HG02588 (cell line): ENCODE measurements around the gene KCNK4.

Experiments used
- ATAC-seq: cut with Tn5 transposase; IDR thresholded peaks from one replicate; pipeline ENCODE4 v1.9.1; 2021; ENCODE audit warnings: mild to moderate bottlenecking, moderate library complexity; ENCODE audit not compliant: unreplicated experiment

Gene KCNK4

DNA sequence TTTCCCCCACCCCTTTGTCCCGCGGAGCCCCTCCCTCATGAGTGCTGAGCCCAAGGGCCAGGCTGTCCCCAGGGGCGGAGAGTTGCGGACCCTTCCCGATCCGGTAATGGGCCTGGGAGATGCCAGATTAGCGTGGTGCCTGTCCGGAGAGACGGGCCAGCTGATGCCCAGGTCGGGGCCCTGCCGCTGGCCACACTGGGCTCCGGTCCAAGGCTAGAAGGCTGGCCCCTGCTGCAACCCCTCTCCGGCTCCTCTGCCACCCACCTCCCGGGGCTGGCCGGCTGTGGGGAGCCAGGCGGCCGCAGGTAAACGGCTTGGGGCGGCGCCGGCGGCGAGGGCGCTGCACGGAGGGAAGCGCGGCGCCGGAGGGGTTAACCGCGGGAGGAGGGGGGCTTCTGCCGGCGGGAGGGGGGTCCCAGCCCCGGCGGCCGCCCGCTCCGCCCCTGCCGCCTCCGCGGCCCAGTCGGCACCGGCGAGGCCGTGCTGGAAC, at the start of gene KCNK4:
Gene KCNK4, plus strand, starts transcription at position 41 of the 490 bp plus-strand sequence. CDS start 1,717 bp downstream, outside the sequence.
- ATAC-seq = no peak

DNA sequence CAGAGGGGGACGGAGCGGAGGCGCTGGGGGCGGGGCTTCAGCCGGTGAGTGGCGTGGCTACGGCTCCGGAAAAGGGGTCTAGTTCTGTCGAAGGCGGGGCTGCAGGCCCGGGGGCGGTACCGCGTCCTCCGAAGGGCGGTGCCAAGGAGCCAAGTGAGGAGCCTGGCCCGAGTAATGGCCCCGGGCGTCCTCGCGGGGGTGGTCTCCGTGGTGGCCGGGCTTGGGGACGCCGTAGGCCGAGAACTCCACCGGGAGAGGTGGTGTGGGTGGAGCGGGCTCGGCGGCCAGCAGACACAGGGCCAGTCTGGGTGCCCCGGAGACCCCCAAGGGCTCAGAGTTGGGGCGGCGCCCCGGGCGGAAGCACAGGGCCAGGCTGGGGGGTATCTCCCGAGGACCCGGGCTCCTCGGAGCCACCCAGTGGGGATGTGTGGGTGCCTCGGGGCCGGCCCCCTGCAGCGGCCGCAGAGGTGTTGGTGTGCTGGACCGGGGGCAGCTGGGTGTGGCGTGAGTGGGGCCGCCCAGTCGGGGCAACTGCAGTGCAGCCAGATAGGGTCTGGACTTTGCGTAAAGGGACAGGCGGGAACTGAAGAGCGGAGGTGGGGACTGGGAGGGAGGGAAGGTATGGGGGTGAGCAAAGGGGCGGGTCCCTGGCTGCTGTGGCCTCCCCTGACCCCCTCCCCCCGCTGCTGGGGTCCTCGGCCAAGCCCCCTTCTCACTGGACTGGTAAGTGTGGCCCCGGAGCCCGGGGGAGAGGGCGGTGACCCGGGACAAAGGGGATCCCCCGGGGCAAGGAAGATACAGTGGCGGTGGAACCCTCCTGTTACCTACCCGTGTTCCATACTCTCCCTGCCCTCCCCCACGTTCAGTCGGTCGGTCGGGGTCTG, 49.4 kb upstream of the KCNK4 start:
- ATAC-seq = peak; percentile 56

DNA sequence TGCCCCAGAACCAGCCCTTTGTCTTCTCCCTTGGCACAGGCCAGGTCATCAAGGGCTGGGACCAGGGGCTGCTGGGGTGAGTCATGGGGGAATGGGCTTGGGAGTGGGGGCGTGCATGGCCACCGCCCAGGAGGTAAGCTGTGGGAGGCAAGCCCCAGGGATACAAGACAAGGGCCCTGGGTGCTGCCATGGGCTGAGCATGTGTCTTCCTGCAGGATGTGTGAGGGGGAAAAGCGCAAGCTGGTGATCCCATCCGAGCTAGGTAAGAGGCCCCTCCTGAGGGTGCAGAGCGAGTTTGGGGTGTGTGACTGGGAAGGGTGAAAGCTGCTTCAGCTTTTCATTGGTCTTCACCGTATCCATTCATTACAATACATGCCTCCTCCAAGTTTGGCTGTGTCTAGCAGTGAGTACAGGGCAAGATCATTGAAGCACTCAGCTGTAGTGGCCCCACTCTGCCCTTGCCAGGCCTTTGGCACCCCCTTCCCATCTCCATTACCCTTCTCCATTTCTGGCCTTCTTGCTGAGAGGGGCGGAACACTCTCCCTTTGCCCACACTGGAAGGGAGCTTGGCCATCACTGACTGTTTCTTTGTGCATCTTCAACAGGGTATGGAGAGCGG, 47.8 kb upstream of the KCNK4 start:
- ATAC-seq = no peak

DNA sequence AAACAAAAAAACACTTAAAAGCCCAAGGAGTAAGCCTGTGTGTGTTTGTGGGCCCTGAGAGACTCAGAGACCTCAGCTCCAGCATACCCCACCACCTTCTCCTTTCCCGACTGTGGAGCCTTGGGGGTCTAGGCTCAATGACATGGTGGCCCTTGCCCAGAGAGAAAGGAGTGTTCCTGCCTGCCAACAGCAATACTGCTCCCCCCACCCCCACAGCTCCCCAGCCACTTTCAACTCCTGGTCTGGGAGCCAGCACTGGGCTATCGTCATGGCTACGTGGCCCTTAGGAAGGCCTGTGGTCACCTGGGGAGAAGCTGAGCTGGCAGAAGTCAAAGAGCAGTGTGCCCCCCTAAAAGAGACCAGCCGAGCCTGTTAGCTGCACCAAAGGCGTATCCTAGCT, 47.0 kb upstream of the KCNK4 start:
- no peak for ATAC-seq

DNA sequence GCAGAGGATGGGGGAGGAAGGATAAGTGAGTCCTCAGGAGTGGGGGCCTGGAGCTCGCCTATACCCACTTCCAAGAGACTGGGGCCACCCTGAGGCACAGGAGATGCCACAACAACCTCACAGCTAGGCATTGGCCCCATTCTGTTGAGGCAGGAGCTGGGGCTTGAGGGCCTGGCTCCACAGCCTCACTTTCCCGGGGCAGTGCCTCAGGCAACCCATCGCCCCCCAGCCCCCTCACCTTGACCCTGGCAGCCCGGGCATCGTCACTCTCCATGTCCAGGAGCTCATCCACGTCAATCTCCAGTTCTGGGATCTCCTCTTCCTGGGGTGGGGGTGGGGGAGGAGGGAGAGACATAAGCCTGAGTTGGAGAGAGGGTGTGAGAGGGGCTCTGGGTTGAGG, 46.1 kb upstream of the KCNK4 start:
- ATAC-seq = no peak

DNA sequence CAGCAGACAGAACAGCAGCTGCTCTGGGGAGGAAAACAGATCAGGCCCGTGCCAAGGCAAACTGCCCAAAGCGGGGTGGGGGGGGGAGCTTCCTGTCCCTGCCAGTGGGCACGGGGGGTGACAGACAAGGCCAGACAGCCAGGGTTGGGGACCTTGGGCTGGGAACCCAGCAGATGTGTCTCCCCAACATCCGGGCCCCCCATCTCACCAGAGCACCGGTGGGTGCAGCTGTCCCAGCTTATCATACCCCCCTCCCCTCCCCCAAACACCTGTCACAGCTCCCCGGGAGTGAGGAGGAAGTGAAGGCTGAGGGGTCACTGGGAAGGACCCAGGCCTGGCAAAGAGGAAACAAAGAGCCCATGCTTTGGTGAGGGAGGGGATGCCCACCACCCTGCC, 45.7 kb upstream of the KCNK4 start:
- ATAC-seq = no peak

DNA sequence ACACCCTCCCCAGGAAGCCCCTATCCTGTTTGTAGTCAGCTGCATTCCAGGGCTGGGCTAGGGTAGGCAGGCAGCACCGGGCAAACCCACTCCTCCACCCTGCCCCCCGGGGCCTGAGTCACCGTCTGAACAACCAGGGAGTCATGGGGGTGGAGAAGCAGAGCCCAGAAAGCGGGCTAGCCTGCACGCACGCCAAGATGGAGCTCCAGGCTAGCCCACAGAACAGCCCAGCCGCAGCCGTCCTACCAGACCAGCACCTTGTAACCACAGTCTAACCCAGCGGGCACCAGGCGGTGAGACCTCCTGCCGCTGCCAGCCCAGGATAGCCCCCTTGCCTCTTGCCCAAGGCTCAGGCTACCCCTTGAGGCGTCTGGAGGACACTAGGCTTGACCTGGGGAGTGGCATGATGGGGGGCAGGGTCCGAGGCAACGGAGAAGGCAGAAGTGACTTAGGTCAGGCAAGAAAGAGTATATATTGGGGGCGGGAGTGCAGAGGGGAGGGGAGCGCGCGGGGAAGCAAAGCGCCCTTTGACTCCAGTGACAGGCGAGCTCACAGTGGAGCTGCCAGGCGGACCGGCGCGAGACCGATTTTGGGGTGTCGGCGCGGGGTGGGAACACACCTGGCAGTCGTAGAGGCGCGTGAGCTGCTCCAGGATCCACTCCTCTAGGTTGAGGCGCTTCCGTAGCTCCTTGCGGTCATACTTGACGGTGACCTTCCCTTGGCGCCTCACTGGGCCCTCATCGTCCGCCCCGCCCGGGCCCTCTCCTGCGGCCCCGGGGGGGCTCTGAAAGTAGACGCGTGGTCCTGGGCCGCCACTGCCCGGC, 45.1 kb upstream of the KCNK4 start:
- no peak for ATAC-seq

DNA sequence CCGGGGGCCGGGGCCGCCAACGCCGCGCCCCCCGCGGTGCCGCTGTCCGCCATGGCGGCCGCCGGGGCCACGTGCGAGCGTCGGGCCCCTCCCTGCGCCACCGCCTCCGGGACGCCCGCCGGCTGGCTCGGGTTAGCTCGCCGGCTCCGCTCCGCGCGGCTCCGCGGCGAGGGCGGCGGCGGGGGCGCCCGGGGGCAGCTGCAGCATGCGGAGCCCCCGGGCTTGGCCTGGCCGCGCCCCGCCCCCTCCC, 44.6 kb upstream of the KCNK4 start:
- peak; percentile 15 for ATAC-seq

DNA sequence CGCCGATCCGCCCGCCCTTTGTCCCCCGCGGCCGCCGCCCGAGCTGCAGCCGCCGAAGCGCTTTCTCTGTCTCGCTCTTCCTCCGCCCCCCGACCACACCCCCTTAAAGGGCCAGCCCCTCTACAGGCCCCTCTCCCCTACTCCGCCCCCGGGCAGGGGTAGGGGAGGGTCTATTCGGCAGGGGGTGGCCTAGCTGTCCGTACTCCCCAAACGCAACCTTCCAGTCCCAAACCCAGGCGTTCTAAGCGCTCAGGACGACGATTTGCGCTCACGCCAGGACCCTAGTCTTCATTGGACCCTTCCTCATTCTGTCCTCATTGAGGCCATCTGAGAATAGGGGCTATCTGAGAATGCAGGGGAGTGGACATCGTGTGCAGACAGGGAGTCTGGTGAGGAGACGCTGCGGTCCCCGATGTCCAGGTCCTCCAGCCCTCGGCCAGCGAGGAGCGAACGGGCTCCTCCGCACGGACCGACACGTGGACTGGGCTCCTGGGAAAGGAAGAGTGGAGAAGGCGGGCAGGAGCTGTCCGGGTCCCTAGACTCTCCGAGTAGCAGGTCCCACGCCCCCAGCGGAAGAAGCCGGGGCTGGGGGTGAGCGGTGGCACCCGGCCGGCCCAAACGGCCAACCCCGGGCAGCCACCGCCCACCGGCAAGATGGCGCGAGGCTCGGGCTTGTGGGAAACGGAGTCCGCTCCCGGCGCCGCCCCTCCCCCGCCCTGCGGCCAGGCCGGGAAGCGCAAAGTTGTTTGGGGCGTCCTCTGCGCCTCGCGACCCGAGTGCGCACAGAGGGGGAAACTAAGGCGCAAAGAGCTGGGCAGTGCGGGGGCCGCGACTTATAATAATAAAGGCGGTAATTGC, 44.0 kb upstream of the KCNK4 start, which contains the start of gene PPP1R14B:
Gene PPP1R14B, minus strand, starts transcription at position 73 of the 858 bp plus-strand sequence. CDS start 270 bp downstream, outside the sequence.
- peak; percentile 29 for ATAC-seq

DNA sequence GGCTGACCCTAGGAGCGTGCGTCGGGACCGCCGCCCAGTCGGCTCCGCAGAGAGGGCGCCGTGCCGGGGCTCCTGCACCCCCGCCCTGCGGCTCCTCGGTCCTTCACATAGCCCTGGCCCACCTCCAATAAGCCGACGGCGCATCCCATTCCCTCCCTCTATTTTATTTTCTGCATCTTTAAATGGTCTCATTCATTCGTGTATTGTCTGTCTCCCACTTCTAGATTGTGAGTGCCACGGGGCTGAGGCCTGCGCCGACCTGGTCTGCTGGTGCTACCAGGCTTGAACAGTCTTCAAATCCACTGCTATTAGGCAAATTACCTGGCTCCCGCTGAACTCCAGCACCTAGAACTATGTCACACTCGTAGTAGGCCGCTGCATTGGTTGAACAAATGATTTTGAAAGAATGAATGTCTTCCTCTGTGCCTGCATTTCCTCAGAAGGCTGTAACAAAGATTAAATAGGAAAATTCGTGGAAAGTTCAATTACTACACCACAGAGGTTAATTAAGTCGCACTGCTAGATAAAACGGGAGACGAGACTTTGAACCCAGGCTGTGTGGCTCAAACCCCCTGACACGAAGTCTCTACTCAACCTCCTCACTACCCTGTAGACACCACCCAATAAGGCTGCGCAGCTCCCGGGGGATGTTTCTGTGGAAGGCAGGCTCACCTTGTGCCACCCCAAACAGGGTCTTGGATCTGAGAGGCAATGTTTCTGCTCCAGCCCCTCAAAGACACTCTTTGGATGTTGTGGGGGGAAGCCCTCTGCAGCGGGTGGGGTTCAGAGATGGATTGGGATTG, 43.2 kb upstream of the KCNK4 start:
- ATAC-seq = no peak

DNA sequence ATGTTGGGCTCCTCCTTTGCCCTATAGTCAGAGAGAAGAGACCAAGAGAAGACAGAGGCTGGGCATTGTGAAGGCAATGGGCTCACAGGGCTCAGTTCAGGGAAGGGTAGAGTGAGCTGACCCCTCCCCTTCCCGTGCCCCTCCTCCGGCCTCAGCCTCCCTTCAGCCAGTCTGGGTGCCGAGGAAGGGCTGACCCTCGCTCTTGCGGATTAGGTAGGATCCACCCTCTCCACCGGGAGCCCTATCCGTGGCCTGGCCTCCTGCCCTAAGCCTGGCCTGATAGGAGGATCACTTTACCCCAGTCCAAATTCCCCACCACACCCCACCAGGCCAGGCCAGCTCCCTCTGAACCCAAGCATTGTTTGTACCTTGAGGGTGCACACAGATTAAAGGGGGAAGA, 42.5 kb upstream of the KCNK4 start:
- ATAC-seq = no peak

DNA sequence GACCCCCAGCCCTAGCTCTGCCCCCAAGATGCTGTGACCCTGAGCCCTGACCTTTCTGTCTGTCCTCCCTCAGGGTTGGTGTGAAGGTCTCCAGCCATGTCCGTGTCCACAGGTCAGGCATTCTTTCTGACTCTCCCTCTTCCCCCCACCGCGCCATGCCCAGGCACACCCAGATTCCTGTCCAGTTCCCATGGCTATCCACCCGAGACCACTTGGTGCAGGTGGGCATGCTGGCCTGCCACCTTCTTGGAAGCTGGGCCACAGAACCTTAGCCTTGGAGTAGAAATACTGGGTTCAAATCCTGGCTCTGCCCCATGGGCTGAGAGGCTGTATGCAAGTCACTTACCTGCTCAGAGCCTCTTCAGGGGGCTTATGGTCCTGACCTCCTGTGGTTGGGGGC, 42.1 kb upstream of the KCNK4 start:
- ATAC-seq = no peak

DNA sequence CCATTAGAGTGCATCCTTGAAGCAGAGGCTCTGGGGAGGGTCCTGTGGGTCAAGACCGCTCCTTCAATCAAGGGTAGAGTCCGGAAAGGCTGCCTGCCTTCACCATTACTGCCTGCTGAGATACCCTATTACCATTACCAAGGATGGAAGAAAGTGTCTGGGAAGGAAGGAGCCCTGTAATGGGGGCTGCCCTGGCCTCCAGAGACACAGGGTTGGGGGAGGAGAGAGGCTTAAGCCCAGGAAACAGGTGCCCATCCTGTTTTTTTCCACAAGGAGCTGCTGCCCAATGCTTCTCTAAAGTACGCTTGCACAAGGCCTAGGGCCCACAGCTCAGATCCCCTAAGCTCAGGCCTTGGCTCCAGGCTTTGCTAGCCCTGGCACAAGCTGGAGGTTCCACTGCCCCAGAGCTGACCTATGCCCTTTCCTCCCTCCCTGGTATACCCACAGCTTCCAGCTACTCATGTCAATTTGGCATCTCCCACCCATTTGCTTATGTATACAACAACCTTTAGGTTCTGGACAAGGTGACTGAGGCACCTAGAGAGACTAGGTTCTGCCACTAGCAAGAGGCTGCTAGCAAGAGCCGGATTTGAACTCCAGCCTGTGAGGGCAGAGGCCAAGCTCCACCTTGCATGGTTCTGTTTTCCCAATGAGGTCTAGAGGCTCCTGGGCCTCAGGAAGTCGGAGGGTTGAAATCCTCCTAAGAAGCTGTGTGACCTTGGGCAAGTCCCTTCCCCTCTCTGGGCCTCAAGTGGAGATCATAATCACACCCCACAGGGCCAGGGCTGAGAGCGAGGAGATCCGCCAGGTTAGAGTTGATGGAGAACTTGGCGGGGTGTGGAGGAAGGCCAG, 41.3 kb upstream of the KCNK4 start:
- ATAC-seq = no peak

DNA sequence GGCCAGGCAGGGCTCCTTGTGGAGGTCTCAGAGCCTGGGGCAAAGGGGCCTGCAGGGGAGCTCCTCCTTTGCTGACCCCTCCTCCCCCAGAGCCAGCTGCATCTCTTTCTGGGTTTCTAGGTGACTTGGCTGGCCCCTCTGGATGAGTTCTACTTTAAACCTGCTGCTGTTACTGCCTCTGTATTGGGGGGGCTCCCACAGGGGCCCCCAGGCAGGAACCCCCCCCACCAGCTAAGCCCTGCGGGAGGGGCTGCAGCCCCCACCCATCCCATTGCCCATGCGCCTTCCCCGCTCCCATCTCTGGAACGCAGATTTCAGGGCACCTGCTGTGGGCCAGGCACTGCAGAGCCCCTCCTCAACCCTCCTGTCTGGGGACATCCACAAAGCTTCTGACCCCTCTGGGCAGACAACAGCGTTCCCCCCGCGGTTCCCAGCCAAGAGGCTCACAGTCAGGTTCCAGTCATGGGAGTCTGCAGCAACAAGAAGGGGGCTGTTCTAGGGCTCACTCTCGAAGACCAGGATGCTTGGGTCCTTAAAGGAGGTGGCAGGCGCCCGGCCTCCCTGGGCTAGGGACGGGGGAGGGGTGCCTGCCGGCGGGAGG, 40.6 kb upstream of the KCNK4 start:
- ATAC-seq = no peak

DNA sequence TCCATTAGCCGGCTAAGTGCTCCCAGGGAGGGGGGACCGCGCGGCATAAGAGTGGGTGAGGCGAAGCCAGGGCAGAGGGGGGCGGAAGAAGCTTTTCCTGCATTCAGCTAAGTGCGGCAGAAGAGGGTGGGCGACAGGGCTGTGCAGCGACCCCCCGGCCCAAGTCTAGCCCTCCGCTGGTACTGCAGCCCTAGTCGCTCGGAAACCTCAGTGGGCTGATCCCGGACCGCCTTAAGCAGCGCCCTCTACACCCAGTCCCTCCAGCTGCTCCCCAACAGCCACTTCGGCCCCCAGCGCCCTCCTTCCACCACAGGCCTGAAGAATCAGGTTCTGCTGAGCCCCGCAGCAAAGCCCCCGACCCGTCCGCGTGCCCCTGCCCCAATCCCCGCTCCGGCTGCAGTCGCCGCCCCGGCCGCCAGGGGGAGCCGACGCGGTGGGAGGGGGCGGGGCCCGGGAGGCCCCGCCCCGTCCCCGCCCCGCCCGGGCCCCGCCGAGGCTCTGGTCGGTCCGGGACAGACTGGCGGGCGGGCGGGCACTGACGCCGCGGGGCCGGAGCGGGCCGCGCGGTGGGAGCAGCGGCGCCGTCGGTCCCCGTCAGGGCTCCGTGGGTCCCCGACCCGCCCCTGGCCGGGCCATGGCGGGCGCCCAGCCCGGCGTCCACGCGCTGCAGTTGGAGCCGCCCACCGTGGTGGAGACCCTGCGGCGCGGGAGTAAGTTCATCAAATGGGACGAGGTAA, 39.9 kb upstream of the KCNK4 start, which contains the start of gene PLCB3:
Gene PLCB3, plus strand, starts transcription at position 515 of the 737 bp plus-strand sequence. Its CDS starts 120 bp downstream, at position 635.
- ATAC-seq = peak; percentile 42

DNA sequence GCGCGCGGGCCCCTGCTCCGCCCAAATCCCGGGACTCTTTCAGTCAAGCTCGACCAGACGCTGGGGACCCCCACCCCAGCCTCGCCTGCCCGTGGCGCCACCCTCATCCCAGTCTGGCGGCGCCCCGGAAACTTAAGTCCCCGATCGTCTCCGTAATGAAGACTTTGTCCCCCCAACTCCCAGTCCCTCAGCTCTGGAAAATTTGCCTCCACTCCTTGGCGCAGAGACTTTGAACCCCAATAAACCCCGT, 39.4 kb upstream of the KCNK4 start:
- ATAC-seq = no peak

DNA sequence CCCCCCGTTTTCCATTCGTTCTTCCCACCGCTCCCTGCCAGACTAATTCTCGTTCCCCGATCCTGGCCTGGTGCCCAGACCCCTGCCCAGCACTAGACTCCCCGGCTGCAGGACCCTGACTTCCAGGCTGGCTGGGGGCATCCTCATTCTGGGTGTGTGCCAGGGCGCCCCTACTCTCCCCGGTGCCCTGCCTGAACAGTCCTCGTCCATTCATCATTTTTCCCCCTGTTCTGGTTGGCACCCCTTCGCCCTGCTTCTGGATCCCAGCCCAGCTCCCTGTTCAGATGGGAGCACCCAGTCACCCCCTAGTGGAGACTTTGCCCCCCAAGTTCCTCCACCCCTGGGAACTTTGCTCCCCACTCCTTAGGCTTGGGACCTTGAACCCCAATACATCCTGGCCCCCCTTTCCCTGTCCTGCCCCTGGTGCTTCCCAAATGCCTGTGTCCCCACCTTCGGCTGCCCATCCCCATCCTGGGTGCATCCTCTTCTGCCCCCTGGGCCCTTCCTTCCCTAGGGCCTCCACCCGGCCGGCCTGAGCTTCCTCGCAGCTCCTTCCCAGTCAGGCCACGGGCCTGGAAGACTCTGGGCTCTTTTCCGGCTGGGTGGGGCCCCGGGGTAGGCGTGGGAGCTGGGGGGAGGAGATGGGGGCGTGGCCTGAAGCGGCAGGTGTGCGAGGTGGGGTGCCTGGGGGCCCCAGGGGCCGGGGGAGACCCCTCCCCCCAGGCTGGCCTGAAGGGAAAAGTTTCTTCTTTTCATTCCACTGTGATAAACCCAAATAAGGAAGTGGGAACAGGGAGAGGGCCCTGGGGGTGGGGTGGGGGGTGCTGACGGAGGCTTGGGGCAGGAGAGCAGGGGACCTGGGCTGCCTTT, 38.9 kb upstream of the KCNK4 start:
- no peak for ATAC-seq
